Neutrophil (primary cell): ENCODE results near the gene SPANXN3.

Source experiments
- H3K27ac ChIP-seq: fragments of 200-600 bp; sonication (generic); 2 replicates; pipeline ENCODE4 v1.5.1; 2016; ENCODE audit warnings: mild to moderate bottlenecking, moderate library complexity
- H3K27me3 ChIP-seq: fragments of 200-600 bp; sonication (generic); 2 replicates; pipeline ENCODE4 v1.6.0; 2016; ENCODE audit warnings: mild to moderate bottlenecking
- H3K36me3 ChIP-seq: fragments of 200-600 bp; sonication (generic); 2 replicates; pipeline ENCODE4 v1.5.1; 2017
- H3K4me1 ChIP-seq, 2 experiments: fragments of 200-600 bp in 1 of 2; sonication (generic) in 1 of 2; 1 replicate in 1 of 2; 2 replicates in 1 of 2; pipeline versions ENCODE4 v1.5.1 to v1.6.1; 2013 to 2016; ENCODE audit warnings: low read depth in 1 of 2, low read length in 1 of 2, mild to moderate bottlenecking in 1 of 2, moderate library complexity in 1 of 2; ENCODE audit not compliant: control insufficient read depth in 1 of 2, insufficient read depth in 1 of 2
- H3K4me3 ChIP-seq, 2 experiments: fragments of 200-600 bp in 1 of 2; sonication (generic) in 1 of 2; 1 replicate in 1 of 2; 2 replicates in 1 of 2; pipeline ENCODE4 v1.5.1; 2013 to 2016; ENCODE audit warnings: low read depth in 1 of 2, low read length in 1 of 2, mild to moderate bottlenecking in 1 of 2, moderate library complexity in 1 of 2
- H3K9me3 ChIP-seq: fragments of 200-600 bp; sonication (generic); 2 replicates; pipeline ENCODE4 v1.5.1; 2016
- CTCF ChIP-seq: fragments of 200-600 bp; sonication (generic); IDR thresholded peaks from 2 replicates; pipeline ENCODE4 v1.5.1; 2016; ENCODE audit warnings: antibody characterized with exemption

The SPANXN3 gene

GRCh38 chrX:143472347-143472938 lies 44.8 kb downstream of the SPANXN3 start:
- H3K27ac ChIP-seq: no peak overlapping the region
- TF ChIP-seq CTCF: no peak
- H3K36me3 ChIP-seq: no peaks in the 10 kb centered on the region

GRCh38 chrX:143466130-143466529 lies 51.1 kb downstream of the SPANXN3 start:
- Histone ChIP-seq H3K27ac (no peak overlapping the region), H3K36me3 (no peaks in the 10 kb centered on the region), H3K9me3 (no peaks in the 10 kb centered on the region), H3K27me3 (no peaks in the 10 kb centered on the region), H3K4me3 (no peak overlapping the region), H3K4me1 (no peaks in the 10 kb centered on the region)
- no peak for TF ChIP-seq CTCF

More at GRCh38 chrX:143472347-143472938, 44.8 kb downstream of the SPANXN3 start:
- no peaks in the 10 kb centered on the region for H3K9me3 ChIP-seq
- no peak overlapping the region for H3K4me3 ChIP-seq
- H3K27me3 ChIP-seq: no peaks in the 10 kb centered on the region
- no peaks in the 10 kb centered on the region for H3K4me1 ChIP-seq

- Histone ChIP-seq H3K4me3 (no peak overlapping the region), H3K4me1 (no peaks in the 10 kb centered on the region), H3K36me3 (no peaks in the 10 kb centered on the region), H3K9me3 (no peaks in the 10 kb centered on the region), H3K27me3 (no peaks in the 10 kb centered on the region), H3K27ac (no peak overlapping the region)
- TF ChIP-seq CTCF: no peak
Observed at GRCh38 chrX:143462696-143463095, 54.6 kb downstream of the SPANXN3 start.

- Histone ChIP-seq H3K9me3 (no peaks in the 10 kb centered on the region), H3K4me3 (no peak overlapping the region), H3K36me3 (no peaks in the 10 kb centered on the region), H3K4me1 (no peaks in the 10 kb centered on the region), H3K27me3 (no peaks in the 10 kb centered on the region), H3K27ac (no peak overlapping the region)
- no peak for TF ChIP-seq CTCF
Observed at GRCh38 chrX:143461606-143462005, 55.7 kb downstream of the SPANXN3 start.
